HEK293T (cell line): ENCODE measurements around the gene ATP8B1.

Source experiments
- BHLHE40 ChIP-seq: fragments of 450-650 bp; IDR thresholded peaks from 2 replicates; pipeline ENCODE4 v1.6.1; 2016; ENCODE audit warnings: mild to moderate bottlenecking, moderate library complexity, borderline replicate concordance
- ELF4 ChIP-seq: fragments of 450-650 bp; IDR thresholded peaks from 2 replicates; pipeline ENCODE4 v1.6.1; 2017; ENCODE audit warnings: antibody characterized with exemption
- FOXA1 ChIP-seq: fragments of 450-650 bp; IDR thresholded peaks from 2 replicates; pipeline ENCODE4 v1.6.1; 2016; ENCODE audit warnings: mild to moderate bottlenecking
- FOXM1 ChIP-seq: fragments of 450-650 bp; IDR thresholded peaks from 2 replicates; pipeline ENCODE4 v1.6.1; 2017; ENCODE audit warnings: mild to moderate bottlenecking, borderline replicate concordance
- HDGF ChIP-seq: fragments of 450-650 bp; IDR thresholded peaks from 2 replicates; pipeline ENCODE4 v1.6.1; 2017; ENCODE audit warnings: antibody characterized with exemption, borderline replicate concordance
- LEF1 ChIP-seq: fragments of 450-650 bp; IDR thresholded peaks from 2 replicates; pipeline ENCODE4 v1.6.1; 2017; ENCODE audit warnings: mild to moderate bottlenecking, borderline replicate concordance
- NFRKB ChIP-seq: fragments of 450-650 bp; IDR thresholded peaks from 2 replicates; pipeline ENCODE4 v1.6.1; 2016; ENCODE audit warnings: mild to moderate bottlenecking, moderate library complexity
- SP1 ChIP-seq: fragments of 450-650 bp; IDR thresholded peaks from 2 replicates; pipeline ENCODE4 v1.6.1; 2017
- SUZ12 ChIP-seq: fragments of 450-650 bp; IDR thresholded peaks from 2 replicates; pipeline ENCODE4 v1.6.1; 2016; ENCODE audit warnings: mild to moderate bottlenecking
- ZNF384 ChIP-seq: fragments of 450-650 bp; IDR thresholded peaks from 2 replicates; pipeline ENCODE4 v1.6.1; 2016
- TF ChIP-seq, protein P1 (sequence below): fragments of 450-650 bp; IDR thresholded peaks from 2 replicates; pipeline ENCODE4 v1.6.1; 2016

DNA sequence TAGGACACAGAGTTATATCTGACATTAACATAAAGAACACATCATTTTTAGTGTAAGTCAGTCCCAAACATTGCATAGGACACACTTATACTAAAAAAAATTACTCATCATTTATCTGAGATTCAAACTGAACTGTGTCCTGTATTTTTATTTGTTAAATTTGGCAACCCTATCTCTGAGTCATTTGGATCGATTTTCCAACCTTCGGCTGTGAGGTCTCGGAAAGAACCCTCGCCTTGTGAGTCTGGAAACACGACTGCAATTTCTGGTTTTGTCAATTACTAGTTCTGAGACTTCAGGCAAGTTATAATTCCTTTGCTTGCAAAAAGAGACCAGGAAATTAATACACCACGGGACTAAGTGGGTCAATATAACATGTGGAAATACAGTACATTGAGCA, 14.0 kb downstream of the ATP8B1 start:
- TF ChIP-seq FOXA1, result no peak
- TF ChIP-seq HDGF, result no peak
- TF ChIP-seq, protein P1, sequence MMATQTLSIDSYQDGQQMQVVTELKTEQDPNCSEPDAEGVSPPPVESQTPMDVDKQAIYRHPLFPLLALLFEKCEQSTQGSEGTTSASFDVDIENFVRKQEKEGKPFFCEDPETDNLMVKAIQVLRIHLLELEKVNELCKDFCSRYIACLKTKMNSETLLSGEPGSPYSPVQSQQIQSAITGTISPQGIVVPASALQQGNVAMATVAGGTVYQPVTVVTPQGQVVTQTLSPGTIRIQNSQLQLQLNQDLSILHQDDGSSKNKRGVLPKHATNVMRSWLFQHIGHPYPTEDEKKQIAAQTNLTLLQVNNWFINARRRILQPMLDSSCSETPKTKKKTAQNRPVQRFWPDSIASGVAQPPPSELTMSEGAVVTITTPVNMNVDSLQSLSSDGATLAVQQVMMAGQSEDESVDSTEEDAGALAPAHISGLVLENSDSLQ, result no peak
- TF ChIP-seq LEF1, result no peak
- no peak for TF ChIP-seq ELF4
- TF ChIP-seq NFRKB, result no peak
- no peak for TF ChIP-seq SP1
- TF ChIP-seq BHLHE40, result no peak
- no peak for TF ChIP-seq FOXM1
- no peak for TF ChIP-seq ZNF384
- no peak for TF ChIP-seq SUZ12
